ENCODE data around the gene HDGF.

HDGF gene

GRCh38 chr1:156750191-156750672 lies 1.2 kb downstream of the HDGF start:
- no peaks in the 10 kb centered on the region for H4K20me1 ChIP-seq (ENCODE audit: insufficient read depth, low read length)
- H3K4me1 ChIP-seq (ENCODE audit: insufficient read depth, low read length, severe bottlenecking): peaks cover 53% of the 10 kb centered on the region
- H3K9me3 ChIP-seq (ENCODE audit: low read length): no peaks in the 10 kb centered on the region
- H3F3A ChIP-seq (ENCODE audit: insufficient read depth, low read length): no peaks in the 10 kb centered on the region
- H3K27me3 ChIP-seq (ENCODE audit: insufficient read depth, low read length): no peaks in the 10 kb centered on the region
- H3K9ac ChIP-seq (ENCODE audit: low read length): peak overlapping the region; percentile 99
- no peak overlapping the region for H2AFZ ChIP-seq (ENCODE audit: low read length)
- peak overlapping the region; percentile 98 for H3K4me2 ChIP-seq (ENCODE audit: low read length)
- H3K4me3 ChIP-seq (ENCODE audit: low read depth, low read length, poor library complexity, severe bottlenecking): peak overlapping the region; percentile 91
- H3K9me2 ChIP-seq (ENCODE audit: low read depth, low read length): no peaks in the 10 kb centered on the region
- H3K79me2 ChIP-seq (ENCODE audit: insufficient read depth, low read length): peaks cover 53% of the 10 kb centered on the region
- H3K36me3 ChIP-seq (ENCODE audit: insufficient read depth, low read length): peaks cover 21% of the 10 kb centered on the region; the same call in 1 of the 2 replicates
- peak overlapping the region; percentile 82 for H3K27ac ChIP-seq (ENCODE audit: low read depth, low read length, poor library complexity, severe bottlenecking)
- no peak for TF ChIP-seq EZH2 (IDR thresholded peaks at IDR 0.05; ENCODE audit: borderline replicate concordance, low read length)
- TF ChIP-seq, protein P1, sequence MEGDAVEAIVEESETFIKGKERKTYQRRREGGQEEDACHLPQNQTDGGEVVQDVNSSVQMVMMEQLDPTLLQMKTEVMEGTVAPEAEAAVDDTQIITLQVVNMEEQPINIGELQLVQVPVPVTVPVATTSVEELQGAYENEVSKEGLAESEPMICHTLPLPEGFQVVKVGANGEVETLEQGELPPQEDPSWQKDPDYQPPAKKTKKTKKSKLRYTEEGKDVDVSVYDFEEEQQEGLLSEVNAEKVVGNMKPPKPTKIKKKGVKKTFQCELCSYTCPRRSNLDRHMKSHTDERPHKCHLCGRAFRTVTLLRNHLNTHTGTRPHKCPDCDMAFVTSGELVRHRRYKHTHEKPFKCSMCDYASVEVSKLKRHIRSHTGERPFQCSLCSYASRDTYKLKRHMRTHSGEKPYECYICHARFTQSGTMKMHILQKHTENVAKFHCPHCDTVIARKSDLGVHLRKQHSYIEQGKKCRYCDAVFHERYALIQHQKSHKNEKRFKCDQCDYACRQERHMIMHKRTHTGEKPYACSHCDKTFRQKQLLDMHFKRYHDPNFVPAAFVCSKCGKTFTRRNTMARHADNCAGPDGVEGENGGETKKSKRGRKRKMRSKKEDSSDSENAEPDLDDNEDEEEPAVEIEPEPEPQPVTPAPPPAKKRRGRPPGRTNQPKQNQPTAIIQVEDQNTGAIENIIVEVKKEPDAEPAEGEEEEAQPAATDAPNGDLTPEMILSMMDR (IDR thresholded peaks at IDR 0.05; ENCODE audit: low read length): no peak

DNA sequence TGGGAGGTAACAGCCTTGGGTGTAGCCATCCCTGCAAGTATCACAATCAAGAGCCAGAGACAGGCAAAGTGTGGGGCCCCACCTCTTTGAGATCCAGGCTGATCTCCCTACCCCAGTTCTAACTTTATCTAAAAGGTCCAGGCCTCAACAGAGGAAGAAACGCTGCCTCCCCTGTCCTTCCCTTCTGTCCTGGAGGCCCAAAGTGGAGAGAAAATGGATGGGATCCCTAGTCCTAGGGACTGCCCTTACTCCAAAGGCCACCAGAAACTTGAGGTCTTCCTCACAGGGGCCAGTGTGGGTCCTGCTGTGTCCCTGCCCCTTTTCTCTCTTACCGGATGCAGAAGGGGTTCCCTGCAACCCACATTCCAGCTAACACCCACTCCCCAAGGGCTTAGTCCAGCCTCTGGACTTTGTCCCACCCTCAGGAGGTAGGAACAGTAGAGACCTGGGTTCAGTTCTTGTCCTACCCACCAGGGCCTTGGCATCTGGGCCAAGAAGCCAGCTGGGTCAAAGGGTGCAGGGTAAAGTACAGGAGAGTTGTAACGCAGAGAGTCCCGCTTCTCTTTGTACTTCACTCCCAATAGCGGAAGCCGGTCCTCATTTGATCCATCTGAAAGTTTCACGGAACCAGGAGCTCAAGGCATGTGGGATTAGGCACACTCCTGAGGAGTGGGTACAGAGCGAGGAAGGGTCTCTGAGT lies 1.9 kb downstream of the HDGF start:
- H3K4me2 ChIP-seq (ENCODE audit: low read length): peak overlapping the region; percentile 98
- peaks cover 53% of the 10 kb centered on the region for H3K79me2 ChIP-seq (ENCODE audit: insufficient read depth, low read length)
- no peaks in the 10 kb centered on the region for H4K20me1 ChIP-seq (ENCODE audit: insufficient read depth, low read length)
- H3K4me3 ChIP-seq (ENCODE audit: low read depth, low read length, poor library complexity, severe bottlenecking): peak overlapping the region; percentile 91
- H3K9ac ChIP-seq (ENCODE audit: low read length): peak overlapping the region; percentile 99
- peaks cover 53% of the 10 kb centered on the region for H3K4me1 ChIP-seq (ENCODE audit: insufficient read depth, low read length, severe bottlenecking)
- no peaks in the 10 kb centered on the region for H3F3A ChIP-seq (ENCODE audit: insufficient read depth, low read length)
- no peak overlapping the region for H2AFZ ChIP-seq (ENCODE audit: low read length)
- peak overlapping the region; percentile 82 for H3K27ac ChIP-seq (ENCODE audit: low read depth, low read length, poor library complexity, severe bottlenecking)
- H3K9me2 ChIP-seq (ENCODE audit: low read depth, low read length): no peaks in the 10 kb centered on the region
- H3K9me3 ChIP-seq (ENCODE audit: low read length): no peaks in the 10 kb centered on the region
- peaks cover 27% of the 10 kb centered on the region; the same call in 1 of the 2 replicates for H3K36me3 ChIP-seq (ENCODE audit: insufficient read depth, low read length)
- no peaks in the 10 kb centered on the region for H3K27me3 ChIP-seq (ENCODE audit: insufficient read depth, low read length)
- TF ChIP-seq, protein P1 (IDR thresholded peaks at IDR 0.05; ENCODE audit: low read length): no peak

DNA sequence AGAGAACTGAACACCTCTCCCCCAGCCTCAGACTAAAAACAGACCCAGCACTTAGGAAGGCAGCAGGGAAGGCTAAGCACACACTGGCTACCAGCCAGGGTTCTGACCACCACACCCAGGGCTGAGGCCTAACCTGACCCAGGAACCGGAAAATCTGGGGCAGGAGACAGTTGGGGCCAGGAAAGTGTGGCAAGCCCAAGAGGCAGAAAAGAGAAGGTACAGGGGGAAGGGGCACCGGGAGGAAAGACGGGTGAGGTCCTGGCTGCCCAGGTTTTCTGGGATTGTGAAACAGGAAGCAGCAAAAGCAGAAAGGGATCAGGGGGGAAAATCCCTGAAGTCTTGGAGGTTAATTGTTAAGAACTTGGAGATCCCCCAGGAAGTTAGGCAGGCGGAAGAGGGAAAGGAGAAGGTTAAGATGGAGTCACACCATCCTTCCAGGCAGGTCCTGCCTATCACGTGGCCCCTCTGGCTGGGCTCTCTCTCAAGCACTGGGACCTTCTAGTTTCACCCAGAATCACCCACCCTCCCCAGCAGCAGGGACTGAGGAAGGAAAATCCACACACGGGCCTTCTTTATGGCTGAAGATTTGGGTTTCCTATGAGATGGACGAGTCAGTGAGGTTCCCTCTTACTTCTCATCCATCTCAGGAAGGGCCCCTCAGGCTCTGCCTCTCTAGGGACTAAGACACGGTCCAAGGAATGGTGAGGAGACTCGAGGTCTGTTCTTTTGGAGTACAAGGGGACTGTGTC lies 2.6 kb downstream of the HDGF start:
- H3K27me3 ChIP-seq (ENCODE audit: insufficient read depth, low read length): no peaks in the 10 kb centered on the region
- H4K20me1 ChIP-seq (ENCODE audit: insufficient read depth, low read length): no peaks in the 10 kb centered on the region
- peak overlapping the region; percentile 98 for H3K4me2 ChIP-seq (ENCODE audit: low read length)
- H3K79me2 ChIP-seq (ENCODE audit: insufficient read depth, low read length): peaks cover 53% of the 10 kb centered on the region
- H3K4me3 ChIP-seq (ENCODE audit: low read depth, low read length, poor library complexity, severe bottlenecking): peak overlapping the region; percentile 91
- H3K4me1 ChIP-seq (ENCODE audit: insufficient read depth, low read length, severe bottlenecking): peaks cover 53% of the 10 kb centered on the region
- H3F3A ChIP-seq (ENCODE audit: insufficient read depth, low read length): no peaks in the 10 kb centered on the region
- H3K9me2 ChIP-seq (ENCODE audit: low read depth, low read length): no peaks in the 10 kb centered on the region
- H3K27ac ChIP-seq (ENCODE audit: low read depth, low read length, poor library complexity, severe bottlenecking): peak overlapping the region; percentile 82
- TF ChIP-seq, protein P1 (IDR thresholded peaks at IDR 0.05; ENCODE audit: low read length): no peak
- no peak for TF ChIP-seq EZH2 (IDR thresholded peaks at IDR 0.05; ENCODE audit: borderline replicate concordance, low read length)
- H3K36me3 ChIP-seq (ENCODE audit: insufficient read depth, low read length): peaks cover 31% of the 10 kb centered on the region; the same call in 1 of the 2 replicates
- peak overlapping the region; percentile 99 for H3K9ac ChIP-seq (ENCODE audit: low read length)
- no peaks in the 10 kb centered on the region for H3K9me3 ChIP-seq (ENCODE audit: low read length)
- H2AFZ ChIP-seq (ENCODE audit: low read length): no peak overlapping the region
